ENCODE measurements around the gene PSMC3IP.

- TF ChIP-seq CTCF (IDR thresholded peaks at IDR 0.05) = no peak
- TF ChIP-seq IRF2 (CRISPR knock-in tag; IDR thresholded peaks at IDR 0.05; ENCODE audit: borderline replicate concordance, low read depth) = no peak
- TF ChIP-seq USF2 (CRISPR knock-in tag; IDR thresholded peaks at IDR 0.05) = no peak
Observed at GRCh38 chr17:42547001-42547461, 30.5 kb downstream of the PSMC3IP start.

Data from WTC11 (cell line).